ENCODE measurements around the gene TNFRSF4. TPM values are rescaled to one million over a fixed set of nuclear protein-coding genes. Genes with fewer than 3 reads are reported as not detected.

Gene TNFRSF4
- total and polyA plus RNA-seq, 9 of the 15 experiments (the other 6 are each of a cell fraction or from before 2014, with no cell fraction given), result 0.07 to 0.44 (median 0.19) TPM; not detected in 5

- TF ChIP-seq TSHZ1 (CRISPR knock-in tag; IDR thresholded peaks at IDR 0.05) (no peak), GTF2A2 (tag; IDR thresholded peaks at IDR 0.05) (no peak), ZNF609 (CRISPR knock-in tag; IDR thresholded peaks at IDR 0.05; ENCODE audit: borderline replicate concordance) (0 out of 2 replicates have a peak, but pooled peaks have one; percentile 58), ZBTB43 (CRISPR knock-in tag; IDR thresholded peaks at IDR 0.05) (no peak), ZBTB17 (CRISPR knock-in tag; IDR thresholded peaks at IDR 0.05) (no peak), ARHGAP35 (IDR thresholded peaks at IDR 0.05; ENCODE audit: partially characterized antibody) (no peak), POLR2AphosphoS5 (IDR thresholded peaks at IDR 0.05; ENCODE audit: control insufficient read depth, insufficient read depth, low read depth, low read length) (no peak), ZNF707 (CRISPR knock-in tag; conservative IDR thresholded peaks at IDR 0.05) (no peak), SPI1 (IDR thresholded peaks at IDR 0.05; ENCODE audit: borderline replicate concordance, low read depth, low read length) (peak; percentile 65), PHTF2 (CRISPR knock-in tag; IDR thresholded peaks at IDR 0.05) (no peak), ZKSCAN1 (IDR thresholded peaks at IDR 0.05; ENCODE audit: low read depth, low read length) (no peak), PRDM10 (IDR thresholded peaks at IDR 0.05; ENCODE audit: partially characterized antibody) (peak; percentile 65), DDX20 (tag; IDR thresholded peaks at IDR 0.05; ENCODE audit: low read depth) (no peak)
Observed at GRCh38 chr1:1208713-1209433, 5.1 kb downstream of the TNFRSF4 start (continued).

All from K562 (cell line).